RPMI7951 (cell line): ENCODE data around the gene AK8. TPM values are rescaled to one million over a fixed set of nuclear protein-coding genes. Genes with fewer than 3 reads are reported as not detected.

ENCODE experiments used
- DNase-seq: peaks from one replicate; pipeline ENCODE4 v3.0.0-alpha.2; 2012; ENCODE audit warnings: low read depth
- total RNA-seq: library from RNA; depleted of rRNA; stranded (reverse); fragments of >200 nt; shearing (Covaris generic); gene quantifications from 2 replicates; pipeline ENCODE4 v1.2.3, GENCODE V29; 2014; rRNA removed

AK8 gene
- not detected in 2 replicates for total RNA-seq

- DNase-seq, result peak; percentile 67
Measured at GRCh38 chr9:132877824-132878694, at the start of gene AK8. Gene AK8, minus strand, starts transcription at chr9:132878284. Its CDS starts 29 bp downstream, at chr9:132878255.

GRCh38 chr9:132927704-132928103 lies 49.6 kb upstream of the AK8 start:
- no peak for DNase-seq

GRCh38 chr9:132923346-132923902 lies 45.3 kb upstream of the AK8 start:
- no peak for DNase-seq

- no peak for DNase-seq
Measured at GRCh38 chr9:132919614-132920268, 41.7 kb upstream of the AK8 start.

GRCh38 chr9:132914924-132915323 lies 36.8 kb upstream of the AK8 start:
- DNase-seq, result no peak

- no peak for DNase-seq
Measured at GRCh38 chr9:132912131-132912530, 34.0 kb upstream of the AK8 start.

GRCh38 chr9:132910376-132910775 lies 32.3 kb upstream of the AK8 start:
- no peak for DNase-seq

- no peak for DNase-seq
Measured at GRCh38 chr9:132909311-132909710, 31.2 kb upstream of the AK8 start.

GRCh38 chr9:132908635-132909034 lies 30.6 kb upstream of the AK8 start:
- DNase-seq, result no peak

- no peak for DNase-seq
Measured at GRCh38 chr9:132905726-132906125, 27.6 kb upstream of the AK8 start.

GRCh38 chr9:132903574-132904492 lies 25.7 kb upstream of the AK8 start:
- no peak for DNase-seq

- peak; percentile 72 for DNase-seq
Measured at GRCh38 chr9:132901858-132902831, 24.1 kb upstream of the AK8 start.

GRCh38 chr9:132898051-132898450 lies 20.0 kb upstream of the AK8 start:
- no peak for DNase-seq

GRCh38 chr9:132896906-132897305 lies 18.8 kb upstream of the AK8 start:
- no peak for DNase-seq

GRCh38 chr9:132896264-132896663 lies 18.2 kb upstream of the AK8 start:
- DNase-seq, result no peak

GRCh38 chr9:132894862-132895835 lies 17.1 kb upstream of the AK8 start:
- DNase-seq, result no peak

- DNase-seq, result no peak
Measured at GRCh38 chr9:132894346-132894745, 16.3 kb upstream of the AK8 start.

- no peak for DNase-seq
Measured at GRCh38 chr9:132892400-132892799, 14.3 kb upstream of the AK8 start.

GRCh38 chr9:132888151-132888550 lies 10.1 kb upstream of the AK8 start:
- no peak for DNase-seq
